Uterus (tissue), 4 donors: ENCODE measurements around the gene ACTA2. TPM values are rescaled to one million over a fixed set of nuclear protein-coding genes. Genes with fewer than 3 reads are reported as not detected.

Experiments used
- DNase-seq, 2 donors: peaks; one replicate each; pipeline ENCODE4 v3.0.0-alpha.2; 2019 to 2020
- H3K27ac ChIP-seq, 2 donors: fragments of 200-600 bp; sonication (generic); 1 replicate in 1 of 2; 2 replicates in 1 of 2; pipeline ENCODE4 v1.5.1; 2016 to 2018
- H3K27me3 ChIP-seq, 2 donors: fragments of 200-600 bp; sonication (generic); one replicate each; pipeline ENCODE4 v1.5.1; 2018 to 2019; ENCODE audit warnings: control low read depth in 1 of 2
- H3K36me3 ChIP-seq, 2 donors: fragments of 200-600 bp; sonication (generic); one replicate each; pipeline ENCODE4 v1.5.1; 2019; ENCODE audit warnings: control low read depth in 1 of 2
- H3K4me1 ChIP-seq, 2 donors: fragments of 200-600 bp; sonication (generic); one replicate each; pipeline ENCODE4 v1.5.1; 2018 to 2019; ENCODE audit warnings: control low read depth in 1 of 2
- H3K4me3 ChIP-seq, 2 donors: fragments of 200-600 bp; sonication (generic); 1 replicate in 1 of 2; 2 replicates in 1 of 2; pipeline ENCODE4 v1.5.1; 2018 to 2019; ENCODE audit warnings: mild to moderate bottlenecking in 1 of 2
- H3K9me3 ChIP-seq, 2 donors: fragments of 200-600 bp; sonication (generic); one replicate each; pipeline ENCODE4 v1.5.1; 2019; ENCODE audit warnings: control low read depth in 1 of 2
- CTCF ChIP-seq, 4 experiments: fragments of 200-600 bp in 2 of 4; fragments of 450-650 bp in 2 of 4; sonication (generic) in 2 of 4; IDR thresholded peaks; one replicate each; pipeline ENCODE4 v1.5.1; 2016 to 2019; ENCODE audit warnings: antibody characterized with exemption in 4 of 4, mild to moderate bottlenecking in 2 of 4, moderate library complexity in 1 of 4
- POLR2A ChIP-seq, 2 donors: fragments of 450-650 bp; IDR thresholded peaks; one replicate each; pipeline ENCODE4 v1.6.1; 2016; ENCODE audit warnings: antibody characterized with exemption in 2 of 2, mild to moderate bottlenecking in 1 of 2, moderate library complexity in 1 of 2
- intact Hi-C: fragments of 100-400 bp; cut with DNase I; formaldehyde crosslinking; loops from one replicate; pipeline ENCODE4 v1.15.1; 2023; ENCODE audit warnings: low total_unique reads
- total RNA-seq, 4 donors: library from RNA; depleted of rRNA in 3 of 4; stranded (reverse); fragments of >200 nt in 3 of 4; gene quantifications; one replicate each; pipeline versions ENCODE4 v1.1.0 to v1.2.4, GENCODE V29; 2014 to 2023
- donor health status: DM: yes; HTN: yes; CAD: no.

ACTA2 gene
- total RNA-seq, 4 donors from 2014 or later: 2,685 to 5,347 (median 3,837) TPM

GRCh38 chr10:88926566-88927415 lies 25.8 kb downstream of the ACTA2 start:
- peak overlapping the region; percentile 61 to 84 for H3K27ac ChIP-seq
- H3K4me3 ChIP-seq: peak overlapping the region in 1 of 2 donors; percentile 3
- no peaks in the 10 kb centered on the region for H3K27me3 ChIP-seq
- H3K36me3 ChIP-seq: no peaks in the 10 kb centered on the region
- DNase-seq: no peak
- H3K4me1 ChIP-seq: peaks cover 0 to 3% of the 10 kb centered on the region in 2 donors
- TF ChIP-seq CTCF (IDR thresholded peaks at IDR 0.05): no peak
- no peak for TF ChIP-seq POLR2A (IDR thresholded peaks at IDR 0.05)
- intact Hi-C loops: no loop called here
- H3K9me3 ChIP-seq: no peaks in the 10 kb centered on the region

- no peak for TF ChIP-seq POLR2A (IDR thresholded peaks at IDR 0.05)
- no peak for TF ChIP-seq CTCF (IDR thresholded peaks at IDR 0.05)
- no peak for DNase-seq
- Histone ChIP-seq H3K4me3 (no peak overlapping the region), H3K9me3 (no peaks in the 10 kb centered on the region), H3K4me1 (no peaks in the 10 kb centered on the region), H3K36me3 (no peaks in the 10 kb centered on the region), H3K27me3 (no peaks in the 10 kb centered on the region), H3K27ac (peak overlapping the region in 1 of 2 donors; percentile 61)
- intact Hi-C loops: no loop called here
These were observed 29.1 kb downstream of the ACTA2 start for GRCh38 chr10:88923520-88923919.

- TF ChIP-seq CTCF (IDR thresholded peaks at IDR 0.05) (no peak), POLR2A (IDR thresholded peaks at IDR 0.05) (no peak)
- H3K4me1 ChIP-seq: no peaks in the 10 kb centered on the region
- no peaks in the 10 kb centered on the region for H3K36me3 ChIP-seq
- H3K4me3 ChIP-seq: no peak overlapping the region
- H3K27ac ChIP-seq: peak overlapping the region in 1 of 2 donors; percentile 35
- no peak for DNase-seq
- H3K9me3 ChIP-seq: no peaks in the 10 kb centered on the region
- no peaks in the 10 kb centered on the region for H3K27me3 ChIP-seq
- intact Hi-C loops: no loop called here
These were observed 30.5 kb downstream of the ACTA2 start for GRCh38 chr10:88922041-88922440.

GRCh38 chr10:88920986-88921593 lies 31.5 kb downstream of the ACTA2 start:
- Histone ChIP-seq H3K9me3 (no peaks in the 10 kb centered on the region), H3K27ac (peak overlapping the region; percentile 5 to 35), H3K27me3 (no peaks in the 10 kb centered on the region), H3K4me1 (no peaks in the 10 kb centered on the region), H3K4me3 (no peak overlapping the region), H3K36me3 (no peaks in the 10 kb centered on the region)
- no peak for DNase-seq
- intact Hi-C loops: no loop called here
- TF ChIP-seq POLR2A (IDR thresholded peaks at IDR 0.05): no peak
- no peak for TF ChIP-seq CTCF (IDR thresholded peaks at IDR 0.05)

GRCh38 chr10:88920198-88920597 lies 32.4 kb downstream of the ACTA2 start:
- Histone ChIP-seq H3K4me3 (no peak overlapping the region), H3K9me3 (no peaks in the 10 kb centered on the region), H3K36me3 (no peaks in the 10 kb centered on the region), H3K4me1 (no peaks in the 10 kb centered on the region), H3K27me3 (no peaks in the 10 kb centered on the region), H3K27ac (peak overlapping the region in 1 of 2 donors; percentile 8)
- TF ChIP-seq CTCF (IDR thresholded peaks at IDR 0.05): no peak
- no peak for TF ChIP-seq POLR2A (IDR thresholded peaks at IDR 0.05)
- DNase-seq: no peak
- intact Hi-C loops: no loop called here
